Activated CD4-positive, CD25-positive, alpha-beta regulatory T cell treated with anti-CD3 and anti-CD28 coated beads, Interleukin-2, amount 50 U/mL, for 16 hours (primary cell): ENCODE data around the gene SETD1B.

Experiments
- DNase-seq: peaks from one replicate; pipeline ENCODE4 v3.0.0-alpha.2; 2020; ENCODE audit warnings: low read depth, low spot score

SETD1B gene

GRCh38 chr12:121795034-121795968 lies 8.5 kb upstream of the SETD1B start:
- DNase-seq = peak; percentile 76

- no peak for DNase-seq
These were observed 6.7 kb upstream of the SETD1B start for GRCh38 chr12:121796855-121797751.

- DNase-seq = no peak
These were observed 5.6 kb upstream of the SETD1B start for GRCh38 chr12:121797937-121798786.

- DNase-seq = no peak
These were observed 5.0 kb upstream of the SETD1B start for GRCh38 chr12:121798787-121799155.

GRCh38 chr12:121799156-121799841 lies 4.5 kb upstream of the SETD1B start:
- DNase-seq = no peak

GRCh38 chr12:121799842-121800693 lies 3.7 kb upstream of the SETD1B start:
- peak; percentile 52 for DNase-seq

GRCh38 chr12:121800694-121801594 lies 2.9 kb upstream of the SETD1B start:
- peak; percentile 38 for DNase-seq

GRCh38 chr12:121801595-121802484 lies 2.0 kb upstream of the SETD1B start:
- peak; percentile 28 for DNase-seq

GRCh38 chr12:121802485-121802842 lies 1.3 kb upstream of the SETD1B start:
- DNase-seq = no peak

- DNase-seq = peak; percentile 76
These were observed 738 bp upstream of the SETD1B start for GRCh38 chr12:121802843-121803698.

- DNase-seq = peak; percentile 33
These were observed 755 bp downstream of the SETD1B start for GRCh38 chr12:121804417-121805111.

- DNase-seq = no peak
These were observed 1.6 kb downstream of the SETD1B start for GRCh38 chr12:121805171-121806008.

- DNase-seq = no peak
These were observed 2.3 kb downstream of the SETD1B start for GRCh38 chr12:121806009-121806545.

GRCh38 chr12:121806546-121807423 lies 3.0 kb downstream of the SETD1B start:
- no peak for DNase-seq
